Calu3 (cell line): ENCODE data around the gene CYTH4. TPM values are rescaled to one million over a fixed set of nuclear protein-coding genes. Genes with fewer than 3 reads are reported as not detected.

Experiments
- BruUV-seq: library from RNA; stranded (reverse); fragments of 400-500 nt; replicated peaks from 2 replicates; lab custom pipeline; 2021; lab: Mats Ljungman, UMichigan
- CTCF ChIA-PET: fragments of 300-600 bp; sonication (Branson Sonifier 250); formaldehyde crosslinking; loops from one replicate; lab custom pipeline; 2022; ENCODE audit warnings: antibody characterized with exemption; lab: Charles Lee
- DNase-seq: peaks from one replicate; pipeline ENCODE4 v3.0.0; 2022
- H3K27ac Mint-ChIP-seq: one replicate; pipeline ENCODE4 v1.8.0; 2022; ENCODE audit warnings: mixed read lengths; ENCODE audit not compliant: unreplicated experiment
- H3K27me3 Mint-ChIP-seq: one replicate; pipeline ENCODE4 v1.8.0; 2022; ENCODE audit warnings: mixed read lengths; ENCODE audit not compliant: unreplicated experiment
- H3K36me3 Mint-ChIP-seq: one replicate; pipeline ENCODE4 v1.8.0; 2022; ENCODE audit warnings: mild to moderate bottlenecking, moderate library complexity, mixed read lengths; ENCODE audit not compliant: insufficient read depth, unreplicated experiment
- H3K4me1 Mint-ChIP-seq: one replicate; pipeline ENCODE4 v1.8.0; 2022; ENCODE audit warnings: mild to moderate bottlenecking, low read depth, mixed read lengths; ENCODE audit not compliant: unreplicated experiment
- H3K4me3 Mint-ChIP-seq: one replicate; pipeline ENCODE4 v1.8.0; 2022; ENCODE audit warnings: mild to moderate bottlenecking, low read depth, moderate library complexity, mixed read lengths; ENCODE audit not compliant: unreplicated experiment
- H3K9me3 Mint-ChIP-seq: one replicate; pipeline ENCODE4 v1.8.0; 2022; ENCODE audit warnings: low read depth, mixed read lengths; ENCODE audit not compliant: unreplicated experiment
- CTCF ChIP-seq: fragments of 200-600 bp; IDR thresholded peaks from one replicate; pipeline ENCODE4 v1.8.0; 2022; ENCODE audit warnings: antibody characterized with exemption; ENCODE audit not compliant: unreplicated experiment
- intact Hi-C: fragments of 100-400 bp; cut with micrococcal nuclease; formaldehyde crosslinking; loops from one replicate; pipeline ENCODE4 v1.10.0; 2022; ENCODE audit not compliant: unreplicated experiment
- total RNA-seq: library from RNA; stranded (reverse); gene quantifications from 2 replicates; pipeline ENCODE4 v1.2.3, GENCODE V29; 2022

The CYTH4 gene
- total RNA-seq, 1 experiment from 2014 or later: 0.38 TPM

- intact Hi-C loops: loop anchor here (5.0 kb wide), 1 partner anchor 479 kb away; no protein-coding TSS in a partner anchor
- CTCF ChIA-PET: interaction anchor here (0.5 to 1.8 kb wide), 8 partner anchors 11 to 90 kb away, joined by 3 to 6 read pairs (median 4); no protein-coding TSS in a partner anchor
- Mint-ChIP-seq H3K36me3 (no peaks in the 10 kb centered on the region), H3K27me3 (peaks cover 31% of the 10 kb centered on the region), H3K4me1 (peaks cover 30% of the 10 kb centered on the region), H3K27ac (no peak overlapping the region), H3K4me3 (no peak overlapping the region), H3K9me3 (no peaks in the 10 kb centered on the region)
- no TSS peak for BruUV-seq
- DNase-seq: peak; percentile 68
- TF ChIP-seq CTCF: peak; percentile 79
These were observed 21.4 kb upstream of the CYTH4 start for GRCh38 chr22:37260901-37261336.

GRCh38 chr22:37262346-37262745, 20.0 kb upstream of the CYTH4 start:
- Mint-ChIP-seq H3K9me3 (no peaks in the 10 kb centered on the region), H3K27me3 (peaks cover 31% of the 10 kb centered on the region), H3K4me3 (no peak overlapping the region), H3K36me3 (peaks cover 6% of the 10 kb centered on the region), H3K27ac (no peak overlapping the region), H3K4me1 (peaks cover 28% of the 10 kb centered on the region)
- intact Hi-C loops: loop anchor here (5.0 kb wide), 1 partner anchor 480 kb away; no protein-coding TSS in a partner anchor
- CTCF ChIA-PET: interaction anchor here (0.6 kb wide), 1 partner anchor 10 kb away, joined by 3 read pairs; no protein-coding TSS in a partner anchor
- no peak for TF ChIP-seq CTCF
- no peak for DNase-seq
- no TSS peak for BruUV-seq

- BruUV-seq: no TSS peak
- Mint-ChIP-seq H3K36me3 (peaks cover 9% of the 10 kb centered on the region), H3K27me3 (peaks cover 33% of the 10 kb centered on the region), H3K4me3 (no peak overlapping the region), H3K4me1 (peaks cover 36% of the 10 kb centered on the region), H3K9me3 (no peaks in the 10 kb centered on the region), H3K27ac (no peak overlapping the region)
- no peak for DNase-seq
- no peak for TF ChIP-seq CTCF
- CTCF ChIA-PET: interaction anchor here (0.6 kb wide), 1 partner anchor 64 kb away, joined by 4 read pairs; no protein-coding TSS in a partner anchor
- intact Hi-C loops: loop anchor here (5.0 kb wide), 1 partner anchor 482 kb away; no protein-coding TSS in a partner anchor
These were observed 18.1 kb upstream of the CYTH4 start for GRCh38 chr22:37263966-37264887.

- CTCF ChIA-PET: no interaction called here
- no TSS peak for BruUV-seq
- Mint-ChIP-seq H3K27me3 (peaks cover 42% of the 10 kb centered on the region), H3K27ac (peak overlapping the region; percentile 81), H3K9me3 (no peaks in the 10 kb centered on the region), H3K36me3 (peaks cover 9% of the 10 kb centered on the region), H3K4me3 (peak overlapping the region; percentile 70), H3K4me1 (peaks cover 17% of the 10 kb centered on the region)
- TF ChIP-seq CTCF: no peak
- intact Hi-C loops: loop anchor here (5.0 kb wide), 1 partner anchor 191 kb away; no protein-coding TSS in a partner anchor
- DNase-seq: no peak
These were observed 15.7 kb upstream of the CYTH4 start for GRCh38 chr22:37266581-37267134.
